Left cardiac atrium (tissue), 4 donors: Measurements from ENCODE around the gene CDYL2. TPM values are rescaled to one million over a fixed set of nuclear protein-coding genes. Genes with fewer than 3 reads are reported as not detected.

ENCODE experiments used
- ATAC-seq, 2 donors: fragments of 200-7000 bp; cut with Tn5 transposase; one replicate each; pipeline ENCODE4 v1.9.1; 2020; ENCODE audit warnings: mild to moderate bottlenecking in 2 of 2, moderate library complexity in 2 of 2
- DNase-seq: peaks from one replicate; pipeline ENCODE4 v3.0.0-alpha.2; 2020
- intact Hi-C, 2 donors: fragments of 100-400 bp; cut with DNase I; formaldehyde crosslinking; loops; one replicate each; pipeline versions ENCODE4 v1.14.1 to v1.15.1; 2022 to 2023
- long read RNA-seq: library from polyadenylated mRNA; unstranded; transcript quantifications from one replicate; pipeline ENCODE4 v2.0.0, GENCODE V29; 2021
- total RNA-seq, 2 donors: library from RNA; stranded (reverse); fragmentation: NEBNext Ultra II Directional; extraction: Animal tissue kit (Norgen Biotek cat#: 25700); gene quantifications; one replicate each; pipeline ENCODE4 v1.2.1, GENCODE V29; 2021
- donor health status: DM: no; HTN: yes; CAD: no.
- donor health status: DM: no; HTN: yes; CAD: no; lungs with severe emphysema.
- donor health status: DM: yes; HTN: yes; CAD: no.
- donor health status: Dilated cardiomyopathy.

Gene CDYL2
- 1 to 10 TPM; 6.7 to 7.1 TPM for total RNA-seq
- long read RNA-seq, result 0 reads

- DNase-seq (peak; percentile 54), ATAC-seq (peak; percentile 78 to 86)
- intact Hi-C loops, result no loop called here
These were observed at the start of gene CDYL2 for GRCh38 chr16:80804526-80805383. CDYL2 (minus strand) TSS chr16:80804598; CDS start chr16:80804173, 425 bp downstream.

DNA sequence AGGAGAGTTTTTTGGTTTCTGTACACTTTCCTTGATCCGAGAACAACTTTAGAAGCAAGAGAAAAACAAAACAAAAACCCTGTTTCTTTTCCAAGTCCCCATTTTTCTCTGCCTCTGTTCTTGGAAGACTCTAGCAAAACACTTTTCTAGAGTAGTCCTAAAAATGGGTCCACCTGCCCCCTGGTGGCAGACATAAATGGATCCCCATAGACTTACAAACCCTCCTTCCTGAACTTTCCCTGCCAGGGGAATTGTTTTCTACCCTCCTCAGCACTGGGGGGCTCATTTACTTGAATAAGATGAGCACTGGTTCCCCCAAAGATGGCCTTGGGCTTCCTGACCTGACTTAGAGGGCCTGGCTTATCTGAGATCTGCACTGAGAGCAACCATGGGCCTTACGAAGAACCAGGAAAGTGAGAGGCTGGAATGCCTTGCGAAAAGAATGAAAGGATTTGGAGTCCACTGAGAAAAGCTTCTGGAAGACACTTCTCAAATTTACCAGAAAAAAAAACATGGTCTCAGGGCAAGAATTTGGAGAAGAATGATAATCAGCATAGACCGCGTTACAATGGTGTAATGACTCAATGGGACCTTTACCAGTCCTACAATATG, 48.0 kb upstream of the CDYL2 start:
- no peak for ATAC-seq
- DNase-seq, result no peak
- intact Hi-C loops, result no loop called here

GRCh38 chr16:80851831-80852230, 47.4 kb upstream of the CDYL2 start:
- intact Hi-C loops, result no loop called here
- ATAC-seq, result no peak
- no peak for DNase-seq

- DNase-seq, result no peak
- ATAC-seq, result no peak
- intact Hi-C loops, result no loop called here
These were observed 46.4 kb upstream of the CDYL2 start for GRCh38 chr16:80850757-80851156.

- ATAC-seq (no peak), DNase-seq (no peak)
- intact Hi-C loops, result no loop called here
These were observed 44.5 kb upstream of the CDYL2 start for GRCh38 chr16:80848862-80849261.

GRCh38 chr16:80846680-80847079, 42.3 kb upstream of the CDYL2 start:
- DNase-seq, result no peak
- peak in 1 of 2 donors; percentile 41 for ATAC-seq
- intact Hi-C loops, result no loop called here

DNA sequence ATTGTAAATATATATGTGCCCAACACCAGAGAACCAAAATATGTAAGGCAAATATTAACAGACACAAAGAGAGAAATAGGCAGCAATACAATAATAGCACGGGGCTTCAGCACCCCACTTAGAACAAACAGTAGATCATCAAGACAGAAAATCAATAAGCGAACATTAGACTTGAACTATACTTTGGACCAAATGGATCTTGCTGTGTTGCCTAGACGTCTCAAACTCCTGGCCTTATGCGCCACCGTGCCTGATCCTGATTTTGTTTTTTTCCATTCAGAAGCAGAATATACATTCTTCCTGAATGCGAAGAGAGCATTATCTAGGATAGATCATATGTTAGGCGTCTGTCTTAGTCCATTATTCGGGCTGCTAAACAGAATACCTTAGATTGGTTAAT, 41.9 kb upstream of the CDYL2 start:
- ATAC-seq, result no peak
- no peak for DNase-seq
- intact Hi-C loops, result no loop called here

DNA sequence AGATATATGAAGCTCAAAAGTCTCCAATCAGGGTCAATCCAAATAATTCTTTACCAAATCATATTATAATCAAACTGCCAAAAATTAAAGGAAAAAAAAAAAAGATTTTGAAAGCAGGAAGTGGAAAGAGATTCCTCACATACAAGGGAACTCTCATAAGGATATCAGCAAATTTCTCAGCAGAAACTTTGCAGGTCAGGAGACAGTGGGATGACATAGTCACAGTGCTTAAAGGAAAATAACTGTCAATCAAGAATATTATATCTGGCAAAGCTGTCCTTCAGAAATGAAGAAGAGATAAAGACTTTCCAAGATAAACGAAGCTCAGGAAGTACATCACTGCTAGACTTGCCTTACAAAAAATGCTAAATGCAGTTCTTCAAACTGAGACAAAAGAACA, 40.0 kb upstream of the CDYL2 start:
- DNase-seq, result no peak
- no peak for ATAC-seq
- intact Hi-C loops, result no loop called here

- intact Hi-C loops, result no loop called here
- no peak for ATAC-seq
- no peak for DNase-seq
These were observed 36.8 kb upstream of the CDYL2 start for GRCh38 chr16:80841231-80841630.

DNA sequence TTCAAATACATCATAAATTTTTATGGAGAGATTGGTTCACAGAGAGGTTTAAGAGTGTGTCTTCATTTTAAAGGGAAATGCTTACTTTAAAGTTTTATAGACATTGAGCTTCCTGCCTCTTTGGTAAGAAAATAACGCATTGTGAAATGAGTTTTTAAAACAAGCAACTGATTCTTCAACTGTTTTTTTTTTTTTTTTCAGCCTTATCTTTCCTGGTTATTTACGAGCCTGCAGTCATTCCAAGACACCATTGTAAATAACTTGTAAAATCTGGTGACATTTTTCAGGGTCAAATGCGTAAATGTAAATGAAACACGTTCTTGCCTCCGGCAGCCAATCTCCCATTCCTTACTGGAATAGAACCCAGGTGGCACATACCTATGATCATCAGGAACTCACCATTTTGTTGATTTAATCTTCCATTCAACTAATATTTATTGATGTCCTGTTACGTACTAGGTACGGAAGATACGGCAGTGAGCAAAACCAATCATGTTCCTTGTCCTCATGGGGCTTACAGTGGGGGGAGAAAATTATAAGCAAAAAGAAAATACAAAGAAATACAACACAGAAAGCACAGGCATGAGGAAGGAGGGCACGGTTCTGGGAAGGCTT, 33.2 kb upstream of the CDYL2 start:
- intact Hi-C loops, result no loop called here
- no peak for DNase-seq
- no peak for ATAC-seq

GRCh38 chr16:80836846-80837245, 32.4 kb upstream of the CDYL2 start:
- ATAC-seq, result no peak
- no peak for DNase-seq
- intact Hi-C loops, result no loop called here

GRCh38 chr16:80836202-80836601, 31.8 kb upstream of the CDYL2 start:
- ATAC-seq, result no peak
- DNase-seq, result no peak
- intact Hi-C loops, result no loop called here

GRCh38 chr16:80831039-80831438, 26.6 kb upstream of the CDYL2 start:
- DNase-seq (no peak), ATAC-seq (no peak)
- intact Hi-C loops, result no loop called here

DNA sequence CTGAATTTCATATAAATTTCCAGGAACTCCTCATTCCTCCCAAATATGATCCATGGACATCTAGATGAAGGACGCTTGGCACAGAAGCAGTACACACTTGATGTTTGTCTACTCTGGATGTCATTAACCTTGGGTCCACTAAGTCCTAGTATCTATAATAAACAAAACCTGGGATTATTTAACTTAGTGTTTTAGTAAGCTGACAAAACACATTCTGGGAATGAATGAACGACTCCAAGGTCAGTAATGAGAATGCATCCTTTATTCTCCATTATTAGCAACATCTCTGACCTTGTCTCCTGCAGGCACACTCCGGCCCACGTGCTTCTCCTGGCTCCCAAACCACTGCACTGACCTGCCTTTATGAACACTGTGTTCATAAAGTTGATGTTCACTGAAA, 24.1 kb upstream of the CDYL2 start:
- DNase-seq (no peak), ATAC-seq (no peak)
- intact Hi-C loops, result loop anchor here in 1 of 2 donors (10.0 kb wide), 1 partner anchor 284 kb away; the partner anchor contains the start of gene DYNLRB2

DNA sequence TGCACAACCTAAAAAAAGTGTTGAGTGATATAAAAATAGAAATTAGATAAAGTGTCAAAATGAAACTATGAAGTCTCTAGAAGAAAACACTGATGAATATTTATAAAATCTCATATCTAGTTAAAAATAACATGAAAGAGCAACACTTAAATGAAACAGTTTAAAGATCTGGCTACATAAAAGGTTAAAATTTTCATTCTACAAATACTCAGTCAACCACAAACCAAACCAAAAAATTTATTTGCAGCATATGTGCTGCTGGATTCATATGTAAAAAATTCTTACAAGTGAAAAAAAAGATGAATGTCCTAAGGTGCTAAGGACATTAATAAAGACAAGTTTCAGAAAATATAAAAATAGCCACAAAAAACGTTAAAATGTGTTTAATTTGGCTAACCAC, 22.6 kb upstream of the CDYL2 start:
- DNase-seq, result no peak
- intact Hi-C loops, result loop anchor here in 1 of 2 donors (10.0 kb wide), 1 partner anchor 282 kb away; the partner anchor contains the start of gene DYNLRB2
- no peak for ATAC-seq

- DNase-seq (no peak), ATAC-seq (no peak)
- intact Hi-C loops, result loop anchor here in 1 of 2 donors (10.0 kb wide), 1 partner anchor 281 kb away; the partner anchor contains the start of gene DYNLRB2
These were observed 21.0 kb upstream of the CDYL2 start for GRCh38 chr16:80825365-80825758.

DNA sequence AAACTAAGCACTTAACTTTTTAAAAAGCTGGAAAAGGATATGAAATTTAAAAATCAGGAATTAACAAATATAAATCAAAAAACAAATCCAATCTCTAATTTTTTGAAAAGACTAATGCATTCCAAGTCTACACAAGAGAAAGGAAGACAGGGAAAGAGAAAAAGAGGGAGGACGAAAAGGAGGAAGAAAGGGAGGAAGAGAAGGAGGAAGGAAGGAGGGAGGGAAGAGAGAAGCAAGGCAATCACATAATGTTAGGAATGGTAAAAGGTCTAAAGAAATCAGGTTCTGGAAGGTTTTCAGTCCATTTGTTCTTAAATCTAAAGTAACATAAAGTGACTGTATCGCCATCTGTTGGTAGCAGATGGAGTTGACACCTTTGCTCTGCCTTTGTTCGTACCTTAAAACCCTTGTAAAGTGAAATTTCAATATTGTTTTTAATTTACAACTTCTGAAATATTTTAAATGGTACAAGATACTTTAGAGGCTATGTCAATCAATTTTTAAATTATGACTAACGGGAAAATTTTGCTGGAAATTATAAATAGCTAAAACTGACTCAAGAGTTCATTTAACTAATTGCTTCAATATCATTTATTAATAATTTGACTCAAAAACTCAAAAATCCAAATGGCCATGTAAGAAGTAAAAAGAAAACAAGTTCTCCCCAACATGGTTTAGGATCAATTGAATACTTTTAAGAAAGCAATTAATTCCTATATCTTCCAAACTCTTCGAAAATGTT, 20.4 kb upstream of the CDYL2 start:
- intact Hi-C loops, result loop anchor here in 1 of 2 donors (10.0 kb wide), 1 partner anchor 280 kb away; the partner anchor contains the start of gene DYNLRB2
- DNase-seq (no peak), ATAC-seq (no peak)

GRCh38 chr16:80819988-80820387, 15.6 kb upstream of the CDYL2 start:
- ATAC-seq, result no peak
- intact Hi-C loops, result loop anchor here in 1 of 2 donors (10.0 kb wide), 1 partner anchor 275 kb away; the partner anchor contains the start of gene DYNLRB2
- no peak for DNase-seq

GRCh38 chr16:80816356-80816755, 12.0 kb upstream of the CDYL2 start:
- no peak for ATAC-seq

More at GRCh38 chr16:80816356-80816755, 12.0 kb upstream of the CDYL2 start:
- intact Hi-C loops, result no loop called here
- DNase-seq, result no peak
